GM12878 (cell line): Measurements from ENCODE around the gene ZMIZ2. TPM values are rescaled to one million over a fixed set of nuclear protein-coding genes. Genes with fewer than 3 reads are reported as not detected.

Source experiments
- ATAC-seq: fragments of 200-7000 bp; cut with Tn5 transposase; 3 replicates; pipeline ENCODE4 v1.9.1; 2020; ENCODE audit warnings: mild to moderate bottlenecking, moderate library complexity
- BruUV-seq: library from RNA; stranded (reverse); fragments of 400-500 nt; replicated peaks from 2 replicates; lab custom pipeline; 2021; lab: Mats Ljungman, UMichigan
- CTCF ChIA-PET: fragments of 300-600 bp; sonication (Branson Sonifier 250); formaldehyde crosslinking; extraction: SDS; loops from one replicate; lab custom pipeline; 2021; ENCODE audit warnings: inconsistent platforms; lab: Yijun Ruan, JAX
- POLR2A ChIA-PET: fragments of 350-600 bp; formaldehyde crosslinking; extraction: SDS; loops from one replicate; lab custom pipeline; 2021; ENCODE audit warnings: inconsistent platforms; lab: Charles Lee
- RAD21 ChIA-PET: fragments of 300-600 bp; sonication (Branson Sonifier 250); formaldehyde crosslinking; loops from one replicate; lab custom pipeline; 2023; ENCODE audit warnings: antibody characterized with exemption; ENCODE audit not compliant: unreplicated experiment; lab: Charles Lee
- SMC1A ChIA-PET: fragments of 300-600 bp; sonication (Branson Sonifier 250); formaldehyde crosslinking; loops from one replicate; lab custom pipeline; 2023; ENCODE audit not compliant: unreplicated experiment, uncharacterized antibody; lab: Charles Lee
- DNase-seq: peaks from one replicate; pipeline ENCODE4 v3.0.0-alpha.2; 2011; ENCODE audit warnings: low read depth, low spot score
- FAIRE-seq: peaks from 3 replicates; lab custom pipeline; 2011; peaks lifted over from hg19 to GRCh38; lab: Jason Lieb, UNC
- H2AFZ ChIP-seq: 2 replicates; pipeline ENCODE4 v1.6.0; 2011; ENCODE audit warnings: low read depth, low read length, control low read depth; ENCODE audit not compliant: control insufficient read depth
- H3K27ac ChIP-seq: 2 replicates; pipeline ENCODE4 v1.5.1; 2011; ENCODE audit warnings: control low read depth; ENCODE audit not compliant: control insufficient read depth, insufficient read depth
- H3K27me3 ChIP-seq, 2 experiments: replicated peaks in 1 of 2; 2 replicates each; pipeline versions ENCODE4 v1.6.0 to v1.6.1; 2011; ENCODE audit warnings: low read length in 1 of 2; ENCODE audit not compliant: control insufficient read depth in 2 of 2, insufficient read depth in 2 of 2
- H3K36me3 ChIP-seq, 2 experiments: 2 replicates each; pipeline ENCODE4 v1.5.1; 2011; ENCODE audit warnings: low read length in 1 of 2; ENCODE audit not compliant: control insufficient read depth in 2 of 2, insufficient read depth in 2 of 2
- H3K4me1 ChIP-seq: 2 replicates; pipeline ENCODE4 v1.6.1; 2011; ENCODE audit warnings: mild to moderate bottlenecking, low read length, moderate library complexity, mixed read lengths; ENCODE audit not compliant: control insufficient read depth, insufficient read depth
- H3K4me2 ChIP-seq: 2 replicates; pipeline ENCODE4 v1.6.0; 2011; ENCODE audit warnings: control low read depth; ENCODE audit not compliant: control insufficient read depth, insufficient read depth
- H3K4me3 ChIP-seq: fragments of 200-600 bp; sonication (generic); 2 replicates; pipeline ENCODE4 v1.5.1; 2016
- H3K79me2 ChIP-seq: 2 replicates; pipeline ENCODE4 v1.6.0; 2011; ENCODE audit warnings: low read length; ENCODE audit not compliant: control insufficient read depth, insufficient read depth
- H3K9ac ChIP-seq: 2 replicates; pipeline ENCODE4 v1.8.0; 2011; ENCODE audit warnings: low read length, control low read depth, mixed read lengths; ENCODE audit not compliant: control insufficient read depth, insufficient read depth
- H3K9me3 ChIP-seq: replicated peaks from 3 replicates; pipeline ENCODE4 v1.5.1; 2011; ENCODE audit warnings: mild to moderate bottlenecking, low read length; ENCODE audit not compliant: control insufficient read depth, insufficient read depth
- H4K20me1 ChIP-seq: 2 replicates; pipeline ENCODE4 v1.6.0; 2011; ENCODE audit not compliant: control insufficient read depth, insufficient read depth
- EP300 ChIP-seq, 2 experiments: fragments of 150-350 bp in 1 of 2; IDR thresholded peaks; 2 replicates each; pipeline ENCODE4 v1.6.1; 2011 to 2012; ENCODE audit warnings: low read depth in 2 of 2, low read length in 2 of 2, borderline replicate concordance in 1 of 2, improper control_type of control experiment in 1 of 2, inconsistent platforms in 1 of 2; ENCODE audit not compliant: control insufficient read depth in 1 of 2
- MTA2 ChIP-seq: fragments of 450-650 bp; IDR thresholded peaks from 2 replicates; pipeline ENCODE4 v1.6.1; 2016; ENCODE audit warnings: low read depth, mild to moderate bottlenecking, moderate library complexity
- PML ChIP-seq: IDR thresholded peaks from 2 replicates; pipeline ENCODE4 v1.6.1; 2012; ENCODE audit warnings: low read length, inconsistent platforms
- POLR2A ChIP-seq: IDR thresholded peaks from 2 replicates; pipeline ENCODE4 v1.6.1; 2011; ENCODE audit warnings: low read depth, mild to moderate bottlenecking, low read length
- RELA ChIP-seq: fragments of 450-650 bp; IDR thresholded peaks from 2 replicates; pipeline ENCODE4 v1.8.0; 2014; ENCODE audit warnings: borderline replicate concordance; ENCODE audit not compliant: partially characterized antibody
- SIN3A ChIP-seq: IDR thresholded peaks from 2 replicates; pipeline ENCODE4 v1.6.1; 2012; ENCODE audit warnings: low read depth, low read length, improper control_type of control experiment
- SMARCA5 ChIP-seq: fragments of 450-650 bp; IDR thresholded peaks from 2 replicates; pipeline ENCODE4 v1.6.1; 2017; ENCODE audit warnings: mild to moderate bottlenecking
- SUPT20H ChIP-seq: IDR thresholded peaks from 2 replicates; pipeline ENCODE4 v1.6.1; 2011; ENCODE audit warnings: low read depth, mild to moderate bottlenecking, low read length, moderate library complexity, borderline replicate concordance; ENCODE audit not compliant: control insufficient read depth
- ZNF217 ChIP-seq: fragments of 450-650 bp; IDR thresholded peaks from 2 replicates; pipeline ENCODE4 v1.6.1; 2017; ENCODE audit warnings: antibody characterized with exemption, mild to moderate bottlenecking
- ZNF687 ChIP-seq: fragments of 450-650 bp; IDR thresholded peaks from 2 replicates; pipeline ENCODE4 v1.6.1; 2017; ENCODE audit warnings: mild to moderate bottlenecking, moderate library complexity
- WGBS: methylation state at CpG from one replicate; pipeline ENCODE4 v1.1.6; 2016; ENCODE audit warnings: low lambda C conversion rate; ENCODE audit not compliant: insufficient replicate concordance, insufficient coverage; ENCODE audit errors: missing lambda C conversion rate; 5-methylcytosine and 5-hydroxymethylcytosine counted together
- in situ Hi-C: fragments of 300-500 bp; cut with MboI; formaldehyde crosslinking; loops from 9 replicates; pipeline ENCODE4 v1.14.3; 2018; ENCODE audit warnings: mixed read lengths
- intact Hi-C: fragments of 100-400 bp; cut with micrococcal nuclease; formaldehyde crosslinking; loops from one replicate; pipeline ENCODE4 v1.14.2; 2022; ENCODE audit not compliant: unreplicated experiment
- polyA plus RNA-seq, 11 experiments: library from polyadenylated mRNA; depleted of rRNA in 4 of 11; unstranded in 6 of 11; stranded (reverse) in 5 of 11; fragments of >200 nt; fragmentation: Nextera tagmentation in 4 of 11; fragmentation: Illumina TruSeq in 1 of 11; extraction: Ambion mirVana in 4 of 11; extraction: Trizol in 1 of 11; gene quantifications; 1 replicate in 1 of 11; 2 replicates in 10 of 11; pipeline versions ENCODE4 v1.2.1 to v1.2.3, GENCODE V29; 2011 to 2016; ENCODE audit warnings: inconsistent platforms in 2 of 11, missing spikeins in 2 of 11, low read depth in 1 of 11
- total RNA-seq, 4 experiments: library from RNA; depleted of rRNA in 3 of 4; stranded (reverse); fragments of >200 nt in 3 of 4; fragmentation: Illumina TruSeq in 1 of 4; extraction: Trizol in 1 of 4; gene quantifications; 2 replicates each; pipeline versions ENCODE4 v1.2.1 to v1.2.3, GENCODE V29; 2013 to 2021
- TF ChIP-seq, protein P1 (sequence below): fragments of 450-650 bp; formaldehyde crosslinking; IDR thresholded peaks from 2 replicates; pipeline ENCODE4 v1.4.0; 2020; ENCODE audit warnings: mild to moderate bottlenecking, moderate library complexity

The ZMIZ2 gene
- total and polyA plus RNA-seq, 10 of the 15 experiments (the other 5 are each of a cell fraction or from before 2014, with no cell fraction given), result 0.71 to 158 (median 17.0) TPM

- TF ChIP-seq, protein P1, sequence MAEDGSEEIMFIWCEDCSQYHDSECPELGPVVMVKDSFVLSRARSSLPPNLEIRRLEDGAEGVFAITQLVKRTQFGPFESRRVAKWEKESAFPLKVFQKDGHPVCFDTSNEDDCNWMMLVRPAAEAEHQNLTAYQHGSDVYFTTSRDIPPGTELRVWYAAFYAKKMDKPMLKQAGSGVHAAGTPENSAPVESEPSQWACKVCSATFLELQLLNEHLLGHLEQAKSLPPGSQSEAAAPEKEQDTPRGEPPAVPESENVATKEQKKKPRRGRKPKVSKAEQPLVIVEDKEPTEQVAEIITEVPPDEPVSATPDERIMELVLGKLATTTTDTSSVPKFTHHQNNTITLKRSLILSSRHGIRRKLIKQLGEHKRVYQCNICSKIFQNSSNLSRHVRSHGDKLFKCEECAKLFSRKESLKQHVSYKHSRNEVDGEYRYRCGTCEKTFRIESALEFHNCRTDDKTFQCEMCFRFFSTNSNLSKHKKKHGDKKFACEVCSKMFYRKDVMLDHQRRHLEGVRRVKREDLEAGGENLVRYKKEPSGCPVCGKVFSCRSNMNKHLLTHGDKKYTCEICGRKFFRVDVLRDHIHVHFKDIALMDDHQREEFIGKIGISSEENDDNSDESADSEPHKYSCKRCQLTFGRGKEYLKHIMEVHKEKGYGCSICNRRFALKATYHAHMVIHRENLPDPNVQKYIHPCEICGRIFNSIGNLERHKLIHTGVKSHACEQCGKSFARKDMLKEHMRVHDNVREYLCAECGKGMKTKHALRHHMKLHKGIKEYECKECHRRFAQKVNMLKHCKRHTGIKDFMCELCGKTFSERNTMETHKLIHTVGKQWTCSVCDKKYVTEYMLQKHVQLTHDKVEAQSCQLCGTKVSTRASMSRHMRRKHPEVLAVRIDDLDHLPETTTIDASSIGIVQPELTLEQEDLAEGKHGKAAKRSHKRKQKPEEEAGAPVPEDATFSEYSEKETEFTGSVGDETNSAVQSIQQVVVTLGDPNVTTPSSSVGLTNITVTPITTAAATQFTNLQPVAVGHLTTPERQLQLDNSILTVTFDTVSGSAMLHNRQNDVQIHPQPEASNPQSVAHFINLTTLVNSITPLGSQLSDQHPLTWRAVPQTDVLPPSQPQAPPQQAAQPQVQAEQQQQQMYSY (CRISPR knock-in tag), result no peak
- TF ChIP-seq POLR2A (no peak; the same call in 1 of the 2 replicates), ZNF217 (peak; percentile 78; the same call in 1 of the 2 replicates), EP300 (IDR thresholded peaks at IDR 0.05; ENCODE audit: borderline replicate concordance in 1 of 2, control insufficient read depth in 1 of 2, low read depth in 2 of 2, low read length in 2 of 2) (0 out of 4 replicates have a peak, but pooled peaks of 1 of the 2 experiments have one; percentile 12), SMARCA5 (peak; percentile 99)
These were observed 47.4 kb downstream of the ZMIZ2 start (continued) for GRCh38 chr7:44796034-44796503.

GRCh38 chr7:44796504-44797328, 48.1 kb downstream of the ZMIZ2 start, which contains the start of gene PPIA:
Gene PPIA (plus strand): TSS chr7:44796681. CDS start chr7:44796725, 44 bp downstream.
- H3K4me2 ChIP-seq, result peak within 1 kb of the TSS; percentile 96
- H3K27me3 ChIP-seq, result no peaks in the 10 kb centered on the region
- SMC1A ChIA-PET, result interaction anchor here (0.6 to 2.1 kb wide), 4 partner anchors 28 to 209 kb away, joined by 3 to 9 read pairs (median 4); partner anchors contain the start of gene OGDH
- DNase-seq (peak; percentile 87), FAIRE-seq (peak; percentile 44), ATAC-seq (peak; percentile 91)
- H3K36me3 ChIP-seq, result peaks cover 8 to 32% of the 10 kb centered on the region in 2 experiments
- peaks cover 51% of the 10 kb centered on the region for H3K79me2 ChIP-seq
- H3K4me3 ChIP-seq, result peak within 1 kb of the TSS; percentile 96
- CTCF ChIA-PET, result interaction anchor here (0.7 to 3.1 kb wide), 5 partner anchors 50 to 214 kb away, joined by 3 to 19 read pairs (median 4); no protein-coding TSS in a partner anchor
- peaks cover 7% of the 10 kb centered on the region for H4K20me1 ChIP-seq
- no peaks in the 10 kb centered on the region for H3K9me3 ChIP-seq
- peak within 1 kb of the TSS; percentile 83 for H2AFZ ChIP-seq
- intact Hi-C loops, result loop anchor here (1.0 to 5.0 kb wide), 4 partner anchors 45 to 214 kb away; partner anchors contain the start of genes OGDH and TMED4
- RAD21 ChIA-PET, result interaction anchor here (0.7 to 2.4 kb wide), 4 partner anchors 46 to 158 kb away, joined by 3 to 20 read pairs (median 5); partner anchors contain the start of gene H2AZ2
- peak within 1 kb of the TSS; percentile 99 for H3K27ac ChIP-seq
- POLR2A ChIA-PET, result interaction anchor here (0.6 to 3.1 kb wide), 6 partner anchors 34 to 456 kb away, joined by 3 to 36 read pairs (median 4); partner anchors contain the start of genes DDX56 and H2AZ2
- BruUV-seq, result TSS peak; percentile 75
- in situ Hi-C loops, result no loop called here
- peaks cover 3% of the 10 kb centered on the region for H3K4me1 ChIP-seq
- peak within 1 kb of the TSS; percentile 100 for H3K9ac ChIP-seq
- WGBS, result under 1% methylated on average over 76 of the region's 99 CpGs
- TF ChIP-seq SIN3A (no peak; the same call in 1 of the 2 replicates), ZNF687 (peak; percentile 92), SUPT20H (no peak), RELA (peak; percentile 17), PML (peak; percentile 94), MTA2 (no peak)
